Lung microvascular endothelial cell (primary cell): Measurements from ENCODE around the gene HOXA5. TPM values are rescaled to one million over a fixed set of nuclear protein-coding genes. Genes with fewer than 3 reads are reported as not detected.

ENCODE experiments used
- DNase-seq, 2 donors: peaks; one replicate each; pipeline versions ENCODE4 v3.0.0 to v3.0.0-alpha.2; 2010; ENCODE audit warnings: low read depth in 2 of 2
- total RNA-seq: library from RNA; depleted of rRNA; stranded (reverse); fragments of >200 nt; gene quantifications from 2 replicates; pipeline ENCODE4 v1.2.1, GENCODE V29; 2014

The HOXA5 gene
- total RNA-seq, 1 donor from 2014 or later, result 5.8 TPM

GRCh38 chr7:27148756-27149641 is 5.5 kb upstream of the HOXA5 start:
- DNase-seq, result no peak

- no peak for DNase-seq
Measured at GRCh38 chr7:27148031-27148755, 4.7 kb upstream of the HOXA5 start.

DNA sequence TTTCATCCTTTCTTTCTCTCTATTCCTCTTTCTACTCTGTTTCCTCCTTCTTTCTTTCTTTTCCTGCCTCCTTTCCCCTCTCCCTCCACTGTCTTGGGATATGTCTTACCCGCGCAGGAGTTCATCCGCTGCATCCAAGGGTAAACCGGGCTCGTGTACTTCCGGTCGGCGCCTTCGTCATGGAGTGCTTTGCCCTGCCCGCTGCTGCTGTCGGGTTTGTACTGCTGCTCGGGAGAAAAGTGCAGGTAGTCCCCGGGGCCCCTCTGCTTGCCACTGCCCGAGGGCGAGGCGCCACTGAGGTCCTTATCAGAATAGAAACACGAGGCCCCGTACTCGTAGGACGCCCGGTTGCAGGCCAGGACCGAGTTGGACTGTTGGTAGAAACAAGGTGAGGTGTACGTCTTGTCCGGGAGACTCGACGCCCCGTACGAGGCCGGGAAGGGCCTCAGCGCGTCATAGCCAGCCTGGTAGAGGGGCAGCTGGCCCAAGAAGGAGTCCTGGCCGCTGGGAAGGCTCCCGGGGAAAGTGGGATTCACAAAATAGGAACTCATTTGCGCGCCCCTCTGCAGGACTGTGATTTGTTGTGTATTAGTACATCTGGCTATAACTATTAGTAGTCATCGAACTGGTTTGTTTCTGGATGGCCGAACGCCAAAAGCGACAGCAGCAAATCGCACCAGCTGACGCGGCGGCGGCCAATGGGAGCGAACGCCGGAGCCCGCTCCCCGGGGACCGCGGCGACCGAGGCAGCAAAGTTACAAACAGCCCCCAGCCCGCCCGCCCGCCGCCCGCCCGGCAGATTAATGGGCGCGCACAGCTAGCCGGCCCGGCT is 3.9 kb upstream of the HOXA5 start, which contains the start of gene HOXA6:
HOXA6 (minus strand) TSS at position 576 of the 832 bp plus-strand sequence; CDS start at position 551, 25 bp downstream.
- peak in 1 of 2 donors; percentile 68 for DNase-seq

DNA sequence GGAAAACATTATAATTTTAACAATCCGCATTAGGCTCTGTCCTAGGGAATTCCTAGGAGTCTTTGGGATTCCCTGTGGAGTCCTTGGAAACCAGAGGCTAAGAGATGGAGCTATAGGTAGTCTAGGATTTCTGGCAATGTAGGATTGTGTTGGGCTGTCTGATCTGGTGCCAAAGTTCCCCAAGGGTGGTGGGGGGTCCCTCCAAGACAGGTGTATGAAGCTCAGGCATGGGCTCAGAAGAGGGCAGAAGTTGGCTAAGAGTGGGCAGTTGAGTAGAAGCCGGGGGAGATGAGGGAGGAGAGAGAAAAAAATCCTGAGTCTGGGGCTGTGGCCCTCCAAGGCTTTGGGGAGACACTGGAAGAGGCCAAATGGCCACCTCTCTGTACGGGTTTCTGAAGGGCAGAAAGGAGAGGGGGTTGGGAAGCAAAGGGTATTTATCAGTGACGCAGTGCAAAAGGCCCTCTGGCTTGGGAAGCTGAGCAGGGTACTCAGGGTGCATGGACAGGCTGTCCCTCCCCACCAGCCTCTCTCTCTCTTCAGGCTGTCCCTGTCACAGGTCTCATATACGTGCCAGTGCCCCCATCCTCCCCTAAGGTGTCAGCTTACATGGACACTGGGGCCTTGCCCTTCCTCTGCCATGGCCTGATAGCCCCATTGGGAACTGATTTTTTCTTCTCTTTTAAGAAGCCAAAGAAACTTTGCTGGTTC is 3.2 kb upstream of the HOXA5 start:
- no peak for DNase-seq

DNA sequence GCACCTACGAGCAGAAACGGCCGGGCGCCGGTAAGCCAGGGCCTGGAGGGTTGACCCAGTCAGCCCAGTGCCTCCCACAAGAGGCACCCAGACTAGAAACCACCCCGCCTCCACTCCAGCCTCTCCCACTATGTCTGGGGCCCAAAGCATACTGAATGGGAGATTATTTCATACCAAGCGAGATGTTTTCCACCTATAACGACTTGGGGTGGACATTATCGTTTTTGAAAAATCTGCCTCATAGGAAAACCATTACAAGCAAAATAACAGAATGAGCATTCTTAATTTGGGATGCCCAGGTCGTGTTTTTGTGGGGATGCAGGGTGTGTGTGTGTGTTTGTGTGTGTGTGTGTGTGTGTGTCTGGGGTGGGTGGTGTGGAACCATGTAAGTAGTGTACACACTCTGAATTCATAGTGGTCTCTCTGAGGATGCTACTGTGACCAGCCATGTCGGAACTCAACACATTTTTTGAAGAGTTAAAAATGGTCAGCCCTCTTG is 2.5 kb upstream of the HOXA5 start:
- no peak for DNase-seq

GRCh38 chr7:27145165-27145913 is 1.9 kb upstream of the HOXA5 start:
- no peak for DNase-seq

GRCh38 chr7:27144781-27145164 is 1.3 kb upstream of the HOXA5 start:
- no peak for DNase-seq

DNA sequence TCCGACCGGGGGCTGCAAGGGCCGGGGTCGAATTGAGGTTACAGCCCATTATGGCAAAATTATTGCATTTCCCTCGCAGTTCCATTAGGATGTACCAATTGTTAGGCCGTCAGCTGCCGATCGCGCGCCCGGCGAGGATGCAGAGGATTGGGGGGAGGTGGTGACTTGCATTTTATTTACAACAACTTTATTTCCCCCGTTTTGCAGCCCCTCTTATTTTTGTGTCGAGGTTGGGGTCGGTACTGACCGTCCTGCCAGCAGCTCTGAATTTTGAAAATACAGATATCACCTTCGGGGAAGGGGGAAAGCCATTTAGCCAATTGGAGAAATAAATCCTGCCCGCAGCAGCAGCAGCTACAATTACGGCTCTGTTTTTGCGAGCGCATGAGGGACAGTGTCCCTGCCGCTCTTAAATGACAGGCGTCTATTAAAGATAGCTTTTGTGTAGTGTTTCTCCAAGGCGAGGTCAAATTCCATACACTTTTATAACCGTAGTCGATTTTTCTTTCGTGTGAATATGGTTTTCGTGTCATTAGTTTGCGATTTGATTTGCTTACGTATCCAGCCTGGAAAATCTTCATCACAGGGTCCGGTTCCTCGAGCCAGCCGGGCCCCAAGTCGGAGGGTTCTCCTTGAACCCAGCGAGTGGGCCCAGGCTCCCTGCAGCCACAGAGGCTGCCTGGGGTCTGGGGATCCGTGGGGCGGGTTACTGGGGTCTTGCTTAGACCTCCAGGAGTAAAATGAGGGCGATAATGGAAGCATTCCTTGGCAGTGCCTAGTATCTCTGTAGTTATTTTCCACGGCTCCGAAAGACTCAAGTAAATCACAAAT is 684 bp upstream of the HOXA5 start:
- DNase-seq, result peak in 1 of 2 donors; percentile 48

DNA sequence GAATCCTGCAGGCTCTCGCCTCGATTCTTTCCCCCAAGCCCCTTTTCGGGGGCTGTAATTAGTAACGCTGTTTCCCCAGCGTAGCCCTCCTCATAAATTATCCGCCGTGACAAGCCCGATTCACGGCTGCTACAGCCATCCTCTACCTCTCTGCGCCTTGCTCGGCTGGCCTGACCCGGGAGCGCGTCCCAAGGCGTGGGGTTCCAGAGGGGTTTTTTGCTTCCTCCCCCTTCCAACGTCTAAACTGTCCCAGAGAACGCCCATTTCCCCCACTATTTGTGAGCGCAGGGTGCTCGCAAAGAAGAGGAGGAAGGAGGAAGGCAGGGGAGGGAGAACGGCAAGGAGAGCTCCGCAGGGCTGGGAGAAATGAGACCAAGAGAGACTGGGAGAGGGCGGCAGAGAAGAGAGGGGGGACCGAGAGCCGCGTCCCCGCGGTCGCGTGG is 880 bp downstream of the HOXA5 start:
- peak in 1 of 2 donors; percentile 31 for DNase-seq

GRCh38 chr7:27141923-27142579 is 1.4 kb downstream of the HOXA5 start:
- DNase-seq, result peak; percentile 81

DNA sequence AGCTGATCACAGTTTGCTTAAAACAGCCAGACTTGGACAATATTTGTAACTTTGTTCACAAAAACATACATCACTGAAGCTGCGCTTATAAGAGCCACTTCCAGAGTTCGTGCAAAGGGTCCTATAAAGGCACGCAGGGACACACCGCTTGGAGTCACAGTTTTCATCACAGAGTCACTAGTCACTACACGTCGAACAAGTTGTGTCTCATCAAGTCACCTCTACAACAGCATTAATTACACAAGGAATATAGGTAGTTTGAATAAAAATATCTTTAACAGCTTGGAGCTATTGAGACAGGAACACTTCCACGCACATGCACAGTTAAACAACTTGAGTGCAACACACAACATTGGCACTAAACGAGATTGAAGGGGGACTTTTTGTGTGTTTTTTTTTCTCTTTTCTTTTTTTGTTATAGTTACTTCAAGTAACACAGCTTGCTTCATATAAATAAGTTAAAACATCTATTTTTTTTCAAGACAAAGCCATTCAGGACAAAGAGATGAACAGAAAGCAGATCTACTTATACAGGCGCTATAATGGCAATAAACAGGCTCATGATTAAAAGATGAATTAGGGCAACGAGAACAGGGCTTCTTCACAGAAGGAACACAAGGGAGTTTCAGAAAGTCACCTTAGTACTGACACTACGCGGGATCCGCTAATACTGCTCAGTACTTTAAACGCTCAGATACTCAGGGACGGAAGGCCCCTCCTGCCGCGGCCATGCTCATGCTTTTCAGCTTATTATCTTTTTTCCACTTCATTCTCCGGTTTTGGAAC is 2.2 kb downstream of the HOXA5 start:
- peak in 1 of 2 donors; percentile 52 for DNase-seq

DNA sequence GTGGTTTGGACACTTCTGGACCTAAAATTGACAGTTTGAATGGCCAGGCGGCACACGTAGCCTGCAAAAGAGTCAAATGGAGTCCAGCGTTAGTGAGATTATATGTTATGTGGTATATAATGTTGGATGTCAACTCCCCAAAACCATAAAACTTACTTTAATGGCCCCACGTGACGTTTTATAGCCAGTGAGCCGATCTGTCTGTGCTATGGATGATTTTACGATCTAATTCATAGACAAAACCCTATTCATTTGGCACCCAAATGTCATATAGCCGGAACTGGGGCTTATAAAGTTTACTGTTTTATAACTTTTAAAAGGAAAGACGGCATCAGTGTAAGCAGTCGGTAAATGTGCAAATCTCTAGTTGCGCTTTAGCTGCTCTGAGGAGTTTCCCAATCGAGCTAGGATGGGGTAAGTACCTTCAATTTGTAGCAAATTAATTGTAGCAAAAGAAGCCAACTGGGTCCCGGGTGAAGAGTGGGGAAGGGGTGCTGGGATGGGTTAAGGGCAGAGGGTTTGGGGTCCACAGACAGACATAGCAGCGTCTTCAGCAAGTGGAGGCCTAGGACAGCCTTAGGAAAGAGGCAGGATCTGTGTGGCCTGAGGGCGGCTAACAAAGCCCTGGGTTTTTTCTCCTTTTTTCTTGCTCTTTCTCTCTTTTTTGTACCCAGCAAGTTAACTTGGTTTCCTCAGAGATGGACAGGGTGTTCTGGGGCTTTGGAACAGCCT is 3.2 kb downstream of the HOXA5 start:
- peak in 1 of 2 donors; percentile 38 for DNase-seq

GRCh38 chr7:27139334-27140125 is 4.0 kb downstream of the HOXA5 start:
- peak in 1 of 2 donors; percentile 69 for DNase-seq

DNA sequence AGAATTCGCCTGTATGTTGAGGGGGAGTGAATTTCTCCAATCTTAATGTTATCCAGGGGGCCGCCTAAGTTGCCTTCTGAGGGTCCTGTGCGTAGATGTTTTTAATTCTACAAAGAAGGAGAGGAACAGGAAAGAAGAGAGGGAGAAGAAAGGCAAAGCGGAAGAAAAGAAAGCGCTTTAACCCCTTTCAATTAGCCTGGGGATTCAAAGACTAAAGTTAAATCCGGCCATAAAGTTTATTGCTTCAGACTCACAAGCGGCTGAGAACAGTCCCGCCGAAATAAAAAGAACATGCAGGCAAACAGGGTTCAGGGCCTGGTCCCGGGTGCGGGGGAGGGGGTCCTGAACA is 4.5 kb downstream of the HOXA5 start:
- DNase-seq, result no peak

- no peak for DNase-seq
Measured at GRCh38 chr7:27138472-27138871, 5.0 kb downstream of the HOXA5 start.

- no peak for DNase-seq
Measured at GRCh38 chr7:27137640-27138315, 5.7 kb downstream of the HOXA5 start.
